ENCODE results near the gene GUCY2D.

Gene GUCY2D

DNA sequence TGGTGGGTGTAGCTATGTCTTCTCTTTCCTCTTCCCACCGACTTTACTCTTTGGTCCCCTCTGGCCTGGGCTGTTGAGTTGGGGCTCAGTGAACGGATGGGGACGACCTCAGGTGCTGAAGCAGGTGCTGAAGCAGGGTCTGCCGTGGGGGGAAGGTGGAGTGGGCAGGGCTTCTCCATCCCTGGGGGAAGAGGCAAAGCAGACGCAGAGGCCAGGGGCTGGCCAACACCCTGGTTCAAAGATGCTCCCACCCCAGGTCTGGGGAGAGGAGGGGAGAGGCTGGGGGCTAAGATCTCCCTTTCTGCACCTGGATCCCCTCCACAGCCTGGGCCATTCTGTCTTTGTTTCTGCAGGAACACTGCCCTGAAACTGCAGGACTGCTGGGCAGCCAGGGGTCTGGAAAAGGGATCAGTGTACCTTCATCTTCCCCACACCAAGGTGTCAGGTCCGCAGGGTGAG is 62.2 kb downstream of the GUCY2D start:
- no peak for DNase-seq (ENCODE audit: low spot score)

GRCh38 chr17:8066841-8067775 is 64.7 kb downstream of the GUCY2D start:
- DNase-seq (ENCODE audit: low spot score), result no peak

- DNase-seq (ENCODE audit: low spot score), result no peak
Measured at GRCh38 chr17:8067806-8068205, 65.4 kb downstream of the GUCY2D start.

GRCh38 chr17:8068736-8069586 is 66.5 kb downstream of the GUCY2D start:
- no peak for DNase-seq (ENCODE audit: low spot score)

- DNase-seq (ENCODE audit: low spot score), result no peak
Measured at GRCh38 chr17:8069587-8069860, 67.1 kb downstream of the GUCY2D start.
